Cerebellar nuclear complex (tissue), 1 donor: Measurements from ENCODE around the gene C17orf114.

Source experiments
- DNase-seq, 2 experiments: peaks; one replicate each; lab custom pipeline; 2025; lab: John Stamatoyannopoulos, UW

C17orf114 gene

DNA sequence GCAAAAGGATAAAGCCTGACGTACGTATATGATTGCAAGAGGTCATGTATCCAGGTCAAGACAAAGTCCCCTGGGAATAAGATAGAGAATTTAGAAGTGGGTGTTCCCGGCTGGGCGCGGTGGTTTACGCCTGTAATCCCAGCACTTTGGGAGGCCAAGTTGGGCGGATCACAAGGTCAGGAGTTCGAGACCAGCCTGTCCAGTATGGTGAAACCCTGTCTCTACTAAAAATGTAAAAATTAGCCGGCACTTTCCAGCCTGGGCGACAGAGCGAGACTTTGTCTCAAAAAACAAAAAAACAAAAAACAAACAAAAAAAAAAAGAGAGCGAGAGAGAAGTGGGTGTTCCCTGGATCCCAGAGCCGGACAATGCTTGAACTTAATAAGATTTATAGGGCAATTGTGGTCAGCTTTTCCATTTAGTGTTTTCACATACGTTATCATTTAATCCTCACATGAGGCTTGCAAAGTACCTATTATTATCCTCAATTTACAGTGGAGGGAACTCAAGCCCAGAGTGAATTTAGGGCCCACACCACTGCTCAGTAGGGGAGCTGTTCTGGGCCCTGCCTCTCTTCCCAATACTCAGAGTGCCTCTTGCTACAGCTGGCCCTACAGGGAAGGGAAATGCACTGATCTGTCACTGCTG lies 13.8 kb downstream of the C17orf114 start:
- no peak for DNase-seq

DNA sequence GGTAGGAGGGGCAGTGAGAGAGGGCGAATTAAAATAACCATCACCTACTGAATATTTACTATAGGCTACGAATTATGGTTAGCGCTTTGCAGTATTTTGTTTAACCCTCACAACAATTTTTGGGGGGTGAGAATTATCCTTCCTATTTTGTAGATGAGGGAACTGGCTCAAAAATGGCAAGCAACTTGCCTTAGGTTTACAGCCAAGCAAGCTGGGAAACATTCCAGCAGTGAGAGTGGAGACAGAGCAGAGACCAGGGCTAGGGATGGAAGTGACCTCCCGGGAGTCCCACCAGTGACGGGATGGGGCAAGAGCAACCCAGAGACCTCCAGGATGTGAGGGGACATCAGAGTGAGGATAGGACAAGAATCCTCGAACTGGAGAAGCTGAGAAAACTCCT lies 15.6 kb downstream of the C17orf114 start:
- no peak for DNase-seq

DNA sequence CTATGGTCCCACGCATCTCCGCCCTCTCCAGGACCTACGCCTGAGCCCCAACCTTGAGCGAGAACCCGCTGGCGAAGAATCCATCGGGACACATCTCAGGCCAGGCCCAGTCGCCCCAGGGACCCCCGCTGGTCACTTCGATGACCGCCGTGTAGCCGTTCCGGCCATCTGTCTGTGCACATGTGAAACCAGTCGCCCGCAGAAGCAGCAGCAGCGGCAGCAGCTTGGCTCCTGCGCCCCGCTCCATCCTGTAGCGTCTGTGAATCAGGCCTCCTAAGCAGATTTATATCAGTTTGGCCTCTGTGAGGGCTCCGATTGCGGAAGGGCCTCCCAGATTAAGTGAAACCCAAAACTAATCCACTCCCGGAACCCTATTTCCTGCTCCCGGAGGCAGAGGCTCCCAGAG lies 16.0 kb downstream of the C17orf114 start, which contains the start of gene VMO1:
VMO1 (minus strand) TSS at position 259 of the 406 bp plus-strand sequence; CDS start at position 247, 12 bp downstream.
- DNase-seq, result no peak

DNA sequence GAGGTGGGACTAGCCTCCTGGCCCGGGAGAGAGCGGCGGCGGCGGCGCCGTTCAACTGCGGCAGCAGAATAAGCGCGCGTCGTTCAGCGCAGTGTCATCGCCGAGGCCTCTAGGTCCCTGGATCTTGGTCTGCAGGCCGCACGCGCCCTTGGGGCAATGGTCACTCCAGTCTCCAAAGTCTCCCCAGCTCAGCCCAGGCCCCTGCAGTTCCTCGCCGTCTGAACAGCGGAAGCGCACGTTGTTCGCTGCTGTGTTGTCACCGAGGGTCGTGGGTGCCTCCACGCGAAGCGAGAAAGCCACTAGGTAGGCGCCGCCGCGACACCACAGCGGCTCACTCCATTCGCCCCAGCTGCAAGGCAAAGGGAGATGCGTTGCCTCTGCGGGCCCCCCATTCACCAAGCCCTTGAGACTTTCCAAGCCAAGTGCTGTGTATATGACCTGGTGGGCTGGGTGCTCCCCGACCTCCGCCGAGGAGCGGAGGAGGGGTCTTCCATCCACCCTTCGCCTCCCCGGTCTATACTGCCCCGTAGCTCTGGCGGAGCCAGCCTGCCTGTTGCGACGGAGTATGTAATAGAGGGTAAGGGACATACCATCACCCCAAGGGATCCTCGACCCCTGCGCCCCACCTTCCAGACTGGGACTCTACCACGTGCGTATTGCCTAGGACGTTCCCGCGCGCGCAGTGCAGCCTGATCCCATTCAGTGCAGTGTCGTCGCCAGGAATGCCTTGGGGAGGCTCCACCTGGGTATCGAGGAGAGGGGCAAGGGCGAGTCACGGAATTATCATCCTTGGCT lies 16.6 kb downstream of the C17orf114 start:
- DNase-seq, result no peak

DNA sequence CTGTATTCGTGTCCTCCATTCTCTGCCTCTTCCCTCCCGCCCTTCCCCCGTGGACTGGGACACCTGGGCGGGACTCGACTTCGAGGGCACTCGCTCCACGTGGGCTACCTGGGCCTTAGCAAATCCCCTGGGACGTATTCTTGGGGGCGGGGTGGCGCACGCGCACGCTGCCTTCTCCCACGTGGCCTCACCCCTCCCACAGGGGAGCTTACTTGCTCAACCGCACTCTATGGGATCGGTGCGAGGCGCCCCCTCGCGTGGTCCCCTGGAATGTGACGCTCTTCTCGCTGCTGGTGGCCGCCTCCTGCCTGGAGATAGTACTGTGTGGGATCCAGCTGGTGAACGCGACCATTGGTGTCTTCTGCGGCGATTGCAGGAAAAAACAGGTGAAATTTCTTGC lies 19.5 kb downstream of the C17orf114 start:
- no peak for DNase-seq

DNA sequence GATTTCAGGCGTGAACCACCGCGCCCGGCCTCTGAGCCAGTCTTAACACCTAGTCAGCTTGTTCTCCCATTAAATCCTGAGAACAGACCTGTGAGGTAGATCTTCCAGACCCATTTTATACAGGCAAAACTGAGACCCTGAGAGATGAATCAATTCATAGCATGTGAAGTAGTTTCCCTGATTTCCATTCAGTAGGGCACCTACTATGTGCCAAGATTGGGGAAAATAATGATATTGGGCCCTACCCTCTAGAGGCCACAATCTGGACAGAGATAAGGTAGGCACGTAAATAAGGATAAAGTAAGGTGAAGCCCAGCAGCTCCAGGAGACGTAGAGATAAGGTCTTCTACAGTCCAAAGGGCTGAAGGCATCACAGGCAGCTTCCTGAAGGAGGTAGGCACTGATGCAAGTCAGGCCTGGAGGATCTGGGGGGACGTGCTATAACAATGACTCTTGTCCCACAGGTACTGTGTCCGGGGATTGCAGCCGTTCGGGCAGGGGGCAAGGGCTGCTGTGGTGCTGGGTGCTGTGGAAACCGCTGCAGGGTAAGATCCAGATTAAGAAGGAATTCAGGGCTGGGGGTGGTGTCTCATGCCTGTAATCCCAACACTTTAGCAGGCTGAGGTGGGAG lies 21.7 kb downstream of the C17orf114 start:
- no peak for DNase-seq

DNA sequence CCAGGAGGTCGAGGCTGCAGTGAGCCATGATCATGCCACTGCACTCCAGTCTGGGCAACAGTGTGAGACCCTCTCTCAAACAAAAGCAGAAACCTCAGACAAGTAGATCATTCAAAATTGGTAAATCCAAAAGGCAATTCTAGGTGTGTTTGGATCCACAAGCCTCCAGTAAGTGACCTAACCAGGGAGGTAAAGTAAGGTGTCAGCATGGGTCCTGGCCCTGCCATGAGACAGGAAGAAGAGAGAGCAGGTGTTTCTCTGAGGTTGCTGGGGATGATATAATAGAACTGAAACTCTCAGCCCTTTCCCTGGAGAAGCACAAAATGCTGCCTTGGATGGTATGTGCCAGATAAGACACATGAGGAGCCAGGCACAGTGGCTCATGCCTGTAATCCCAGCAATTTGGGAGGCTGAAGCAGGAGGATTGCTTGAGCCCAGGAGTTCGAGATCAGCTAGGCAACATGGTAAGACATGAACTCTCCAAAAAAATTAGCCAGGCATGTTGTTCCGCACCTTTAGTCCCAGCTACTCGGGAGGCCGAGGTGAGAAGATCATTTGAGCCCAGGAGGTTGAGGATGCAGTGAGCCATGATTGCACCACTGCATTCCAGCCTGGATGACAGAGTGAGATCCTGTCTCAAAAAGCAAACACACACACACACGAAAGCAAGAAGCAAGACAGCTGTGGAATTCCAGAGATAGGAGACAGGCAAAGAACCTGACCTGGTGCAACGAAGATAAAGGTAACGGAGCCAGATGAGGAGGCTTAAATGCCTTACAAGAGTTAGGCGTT lies 24.0 kb downstream of the C17orf114 start:
- no peak for DNase-seq

DNA sequence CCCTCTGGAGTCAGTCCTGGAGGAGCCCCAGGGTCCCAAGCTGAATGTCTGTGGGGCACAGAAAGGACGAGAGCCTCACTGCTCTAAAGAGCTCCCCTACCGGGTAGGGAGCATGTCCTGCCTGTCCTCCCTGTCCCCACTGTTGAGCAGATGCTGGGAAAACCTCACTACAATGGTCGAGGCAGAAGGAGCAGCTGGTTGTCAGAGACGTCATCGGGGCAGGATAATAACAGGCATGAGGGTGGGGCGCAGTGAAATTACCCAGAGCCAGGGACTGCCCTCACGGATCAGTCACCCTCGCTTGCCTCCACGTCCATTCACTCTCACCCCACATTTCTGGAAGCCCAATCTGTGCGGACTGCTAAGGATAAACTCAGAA lies 29.9 kb downstream of the C17orf114 start:
- no peak for DNase-seq

DNA sequence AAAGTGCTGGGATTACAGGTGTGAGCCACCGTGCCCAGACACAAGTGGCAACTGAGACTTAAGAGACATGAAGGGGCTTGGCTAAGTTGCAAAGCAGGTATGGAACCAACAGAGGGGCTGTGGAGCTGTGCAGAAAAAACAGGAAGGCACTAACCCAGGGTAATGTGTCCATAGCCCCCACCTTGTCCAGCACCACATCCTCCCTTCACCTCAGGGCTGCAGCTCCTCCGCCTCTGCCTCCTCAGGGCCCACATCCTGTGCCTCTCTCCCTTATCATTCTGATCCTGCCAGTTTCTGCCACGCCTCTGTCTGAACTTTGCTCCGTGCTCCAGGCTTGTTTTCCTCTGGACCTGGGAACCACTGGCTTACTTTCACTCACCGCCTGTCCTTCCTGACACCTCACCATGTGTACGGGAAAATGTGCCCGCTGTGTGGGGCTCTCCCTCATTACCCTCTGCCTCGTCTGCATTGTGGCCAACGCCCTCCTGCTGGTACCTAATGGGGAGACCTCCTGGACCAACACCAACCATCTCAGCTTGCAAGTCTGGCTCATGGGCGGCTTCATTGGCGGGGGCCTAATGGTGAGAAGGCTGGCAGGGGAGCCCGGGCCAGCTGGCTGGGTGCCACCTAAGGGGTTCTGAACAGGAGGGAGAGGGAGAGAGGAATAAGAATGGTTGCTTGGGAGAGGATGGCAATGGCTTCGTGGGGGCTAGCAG lies 30.5 kb downstream of the C17orf114 start, which contains the start of gene TM4SF5:
TM4SF5 (plus strand) TSS at position 368 of the 716 bp plus-strand sequence; CDS start at position 405, 37 bp downstream.
- no peak for DNase-seq

DNA sequence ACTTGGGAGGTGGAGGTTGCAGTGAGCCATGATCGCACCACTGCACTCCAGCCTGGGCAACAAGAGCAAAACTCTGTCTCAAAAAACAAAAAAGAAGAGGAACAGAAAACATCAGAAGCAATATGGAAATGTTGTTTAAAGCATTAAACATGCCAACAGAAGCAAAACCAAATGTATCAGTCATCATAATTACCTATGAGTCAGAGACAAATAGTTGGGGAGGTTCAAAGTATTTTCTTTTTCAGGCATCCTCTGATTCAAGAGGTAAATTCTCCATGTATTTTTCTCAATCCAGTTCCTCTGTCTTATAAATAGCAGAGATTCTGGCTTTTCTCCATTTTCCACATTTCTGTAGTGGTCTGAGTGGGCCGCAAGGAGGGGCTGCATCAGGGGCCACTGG lies 32.5 kb downstream of the C17orf114 start:
- DNase-seq, result no peak

DNA sequence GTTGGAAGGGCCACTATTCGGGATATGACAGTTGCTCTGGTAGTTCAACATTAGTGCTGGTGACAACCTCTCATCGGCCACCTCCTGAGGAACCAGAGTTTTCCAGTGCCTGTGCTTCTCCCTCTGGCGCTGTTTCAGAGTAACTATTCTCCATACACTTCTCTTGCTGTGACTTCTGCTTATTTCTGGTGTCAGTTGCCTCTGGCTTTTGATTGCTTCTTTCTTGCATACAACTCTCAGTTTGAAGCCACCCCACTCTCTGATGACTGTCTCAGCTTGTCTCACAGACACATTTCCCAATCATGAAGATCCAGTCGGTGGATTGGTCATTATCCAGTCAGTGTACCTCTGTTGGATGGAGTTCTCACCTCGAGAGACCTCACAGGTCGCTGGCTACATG lies 33.8 kb downstream of the C17orf114 start:
- DNase-seq, result no peak

DNA sequence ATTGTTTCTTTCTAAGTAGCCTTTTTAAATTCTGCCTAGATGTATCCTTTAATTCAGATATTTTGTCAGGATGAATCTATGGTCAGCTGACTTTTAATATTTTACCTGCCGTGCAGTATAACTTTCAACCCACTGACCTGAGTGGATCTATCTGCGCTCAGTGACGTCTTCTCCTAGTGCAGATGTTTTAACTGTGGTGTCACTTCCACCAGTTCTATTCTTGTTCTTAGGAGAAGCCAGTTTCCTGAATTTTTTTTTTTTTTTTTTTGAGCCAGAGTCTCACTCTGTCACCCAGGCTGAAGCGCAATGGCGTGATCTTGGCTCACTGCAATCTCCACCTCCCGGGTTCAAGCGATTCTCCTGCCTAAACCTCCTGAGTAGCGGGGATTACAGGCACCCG lies 35.4 kb downstream of the C17orf114 start:
- DNase-seq, result no peak

DNA sequence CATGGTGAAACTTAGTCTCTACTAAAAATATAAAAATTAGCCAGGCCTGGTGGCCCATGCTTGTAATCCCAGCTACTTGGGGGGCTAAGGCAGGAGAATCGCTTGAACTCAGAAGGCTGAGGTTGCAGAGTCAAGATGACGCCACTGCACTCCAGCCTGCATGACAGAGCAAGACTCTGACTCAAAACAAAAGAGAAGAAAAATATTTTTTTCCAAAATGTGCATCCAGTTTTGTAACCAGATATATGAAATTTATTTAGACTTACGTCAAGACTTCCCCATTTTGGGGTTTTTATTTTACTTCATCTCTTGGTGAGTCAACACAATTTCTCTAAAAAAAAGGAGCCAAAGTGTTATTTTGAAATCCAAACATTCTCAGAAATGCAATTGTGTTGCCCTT lies 35.9 kb downstream of the C17orf114 start:
- no peak for DNase-seq

DNA sequence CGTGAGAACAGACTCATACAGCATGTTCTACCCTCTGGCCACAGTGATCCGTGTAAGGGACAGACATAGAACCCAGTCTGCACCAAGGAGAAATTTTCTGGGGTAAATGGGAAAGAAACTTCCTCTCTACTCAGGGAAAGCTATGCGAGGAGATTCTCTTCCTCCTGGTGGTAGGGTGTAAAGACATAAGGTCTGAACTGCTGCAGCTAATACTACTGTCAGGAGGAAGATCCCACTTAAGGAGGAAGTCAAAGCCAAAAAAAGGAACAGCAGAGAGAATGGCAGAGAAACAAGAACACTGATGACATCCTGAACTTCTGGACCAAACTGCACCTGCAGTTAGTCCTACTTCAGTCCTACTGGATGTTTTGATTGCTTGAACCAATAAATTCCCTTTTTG lies 37.5 kb downstream of the C17orf114 start:
- no peak for DNase-seq

DNA sequence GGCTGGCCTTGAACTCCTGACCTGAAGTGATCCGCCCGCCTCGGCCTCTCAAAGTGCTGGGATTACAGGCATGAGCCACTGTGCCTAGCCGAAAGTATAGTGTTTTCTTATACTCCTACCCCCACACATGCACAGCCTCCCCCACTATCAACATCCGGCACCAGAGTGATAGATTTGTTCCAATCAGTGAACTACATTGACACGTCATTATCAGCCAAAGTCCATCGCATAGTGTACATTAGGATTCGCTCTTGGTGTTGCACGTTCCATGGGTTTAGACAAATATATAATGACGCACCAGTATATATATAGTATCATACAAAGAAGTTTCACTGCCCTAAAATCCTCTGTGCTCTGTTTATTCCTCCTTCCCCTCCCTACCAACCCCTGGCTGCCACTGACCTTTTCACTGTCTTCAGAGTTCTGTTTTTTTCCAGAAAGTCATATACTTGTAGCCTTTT lies 42.3 kb downstream of the C17orf114 start:
- DNase-seq, result no peak

DNA sequence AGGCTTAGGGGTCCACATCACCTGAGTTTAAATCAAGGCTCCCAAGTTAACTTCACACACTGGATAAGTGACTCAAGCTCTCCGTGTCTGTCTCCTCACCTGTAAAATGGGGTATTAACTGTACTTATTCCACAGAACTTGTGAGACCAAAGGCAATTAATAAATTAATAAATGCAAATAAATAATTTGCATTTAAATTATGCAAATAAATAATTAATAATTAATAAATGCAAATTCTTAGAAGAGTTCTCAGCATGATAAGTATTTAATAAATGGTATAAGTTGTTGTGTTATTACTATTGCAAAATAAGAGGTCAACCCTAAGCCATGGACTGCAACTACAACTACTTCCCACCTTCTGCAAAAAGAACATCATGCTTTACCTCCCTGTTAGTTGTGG lies 48.7 kb downstream of the C17orf114 start:
- DNase-seq, result no peak

DNA sequence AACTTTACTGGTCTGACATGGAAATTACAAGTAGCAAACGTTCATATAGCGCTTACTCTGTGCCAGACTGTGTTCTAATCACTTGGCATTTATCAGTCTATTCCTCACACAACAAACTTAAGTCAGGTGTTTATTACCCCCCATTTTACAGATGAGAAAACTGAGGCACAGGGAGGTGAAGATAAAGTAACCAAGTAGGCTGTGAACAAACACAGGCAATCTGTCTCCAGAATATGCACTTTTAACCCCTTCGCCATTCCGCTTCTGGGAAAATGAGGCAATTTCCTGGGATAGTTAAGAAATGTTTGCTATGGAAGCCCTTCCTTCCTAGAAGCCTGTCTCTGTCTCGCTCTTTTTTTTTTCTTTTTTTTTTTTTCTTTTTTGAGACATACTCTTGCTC lies 50.2 kb downstream of the C17orf114 start:
- DNase-seq, result no peak
